Colonic mucosa (tissue), 4 donors: ENCODE measurements around the gene LMOD1. TPM values are rescaled to one million over a fixed set of nuclear protein-coding genes. Genes with fewer than 3 reads are reported as not detected.

Experiments
- DNase-seq: peaks from one replicate; pipeline ENCODE4 v3.0.0-alpha.2; 2020
- H3K27ac ChIP-seq: fragments of 200-600 bp; one replicate; pipeline ENCODE4 v1.8.0; 2021
- H3K27me3 ChIP-seq: fragments of 200-600 bp; one replicate; pipeline ENCODE4 v1.8.0; 2021
- H3K36me3 ChIP-seq: fragments of 200-600 bp; one replicate; pipeline ENCODE4 v1.8.0; 2021
- H3K4me1 ChIP-seq: fragments of 200-600 bp; one replicate; pipeline ENCODE4 v1.8.0; 2021; ENCODE audit warnings: mild to moderate bottlenecking
- H3K4me3 ChIP-seq: fragments of 200-600 bp; one replicate; pipeline ENCODE4 v1.8.0; 2021
- H3K9ac ChIP-seq, 2 donors: one replicate each; pipeline ENCODE4 v1.7.0; 2013; ENCODE audit warnings: control low read depth in 2 of 2, low read depth in 2 of 2, low read length in 2 of 2
- H3K9me3 ChIP-seq: fragments of 200-600 bp; one replicate; pipeline ENCODE4 v1.8.0; 2021
- CTCF ChIP-seq: fragments of 200-600 bp; IDR thresholded peaks from one replicate; pipeline ENCODE4 v1.8.0; 2022; ENCODE audit warnings: antibody characterized with exemption, mild to moderate bottlenecking
- intact Hi-C: fragments of 100-400 bp; cut with DNase I; formaldehyde crosslinking; loops from one replicate; pipeline ENCODE4 v1.14.1; 2022
- total RNA-seq, 2 donors: library from RNA; stranded (reverse); fragmentation: NEBNext Ultra II Directional in 1 of 2; extraction: Animal tissue kit (Norgen Biotek cat#: 25700) in 1 of 2; gene quantifications; one replicate each; pipeline ENCODE4 v1.2.1, GENCODE V29; 2021
- donor health status: healthy.
- donor health status: DM: no; HTN: no; CAD: no.
- donor health status: DM: no; HTN: no; CAD: no.

LMOD1 gene
- total RNA-seq, 2 donors from 2014 or later = 7.6 to 64.5 TPM

- H3K9me3 ChIP-seq = no peaks in the 10 kb centered on the region
- H3K27me3 ChIP-seq = no peaks in the 10 kb centered on the region
- H3K27ac ChIP-seq = peak within 1 kb of the TSS; percentile 68
- intact Hi-C loops = no loop called here
- peak; percentile 98 for DNase-seq
- H3K4me3 ChIP-seq = peak within 1 kb of the TSS; percentile 90
- no peaks in the 10 kb centered on the region for H3K4me1 ChIP-seq
- TF ChIP-seq CTCF = no peak
- peak within 1 kb of the TSS; percentile 87 to 100 for H3K9ac ChIP-seq
- H3K36me3 ChIP-seq = peaks cover 9% of the 10 kb centered on the region
Measured at GRCh38 chr1:201955009-201955728, 8.8 kb upstream of the LMOD1 start, which contains the start of gene TIMM17A. TIMM17A (plus strand) TSS chr1:201955503; CDS start chr1:201955527, 24 bp downstream.

DNA sequence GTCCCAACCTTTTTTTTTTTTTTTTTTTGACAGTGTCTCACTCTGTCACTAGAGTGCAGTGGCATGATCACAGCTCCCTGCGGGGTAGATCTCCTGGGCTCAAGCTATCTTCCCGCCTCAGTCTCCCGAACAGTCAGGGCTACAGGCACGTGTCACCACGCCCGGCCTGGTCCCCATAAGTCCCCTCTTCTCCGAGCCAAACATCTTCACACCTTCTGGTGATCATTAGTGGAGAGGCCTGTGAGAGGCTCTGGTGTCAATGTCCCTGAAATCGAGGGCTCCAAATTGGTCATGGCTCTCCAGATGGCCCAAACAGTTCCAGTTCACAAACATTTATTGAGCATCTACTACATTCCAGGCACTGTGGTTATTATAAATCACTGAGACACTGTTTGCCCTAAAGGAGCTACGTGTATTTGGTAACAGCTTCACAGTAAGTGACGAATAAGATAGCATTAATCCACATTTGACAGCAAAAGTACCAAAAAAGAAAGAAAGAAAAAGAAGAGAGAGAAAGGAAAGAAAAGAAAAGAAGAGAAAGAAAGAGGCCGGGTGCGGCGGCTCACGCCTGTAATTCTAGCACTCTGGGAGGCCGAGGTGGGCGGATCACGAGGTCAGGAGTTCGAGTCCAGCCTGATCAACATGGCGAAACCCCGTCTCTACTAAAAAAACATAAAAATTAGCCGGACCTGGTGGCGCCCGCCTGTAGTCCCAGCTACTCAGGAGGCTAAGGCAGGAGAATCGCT is 8.1 kb upstream of the LMOD1 start:
- Histone ChIP-seq H3K9me3 (no peaks in the 10 kb centered on the region), H3K4me1 (no peaks in the 10 kb centered on the region), H3K4me3 (peak overlapping the region; percentile 90), H3K36me3 (peaks cover 6% of the 10 kb centered on the region), H3K27ac (peak overlapping the region; percentile 68), H3K9ac (peak overlapping the region; percentile 72 to 100), H3K27me3 (no peaks in the 10 kb centered on the region)
- no peak for TF ChIP-seq CTCF
- intact Hi-C loops = no loop called here
- no peak for DNase-seq

DNA sequence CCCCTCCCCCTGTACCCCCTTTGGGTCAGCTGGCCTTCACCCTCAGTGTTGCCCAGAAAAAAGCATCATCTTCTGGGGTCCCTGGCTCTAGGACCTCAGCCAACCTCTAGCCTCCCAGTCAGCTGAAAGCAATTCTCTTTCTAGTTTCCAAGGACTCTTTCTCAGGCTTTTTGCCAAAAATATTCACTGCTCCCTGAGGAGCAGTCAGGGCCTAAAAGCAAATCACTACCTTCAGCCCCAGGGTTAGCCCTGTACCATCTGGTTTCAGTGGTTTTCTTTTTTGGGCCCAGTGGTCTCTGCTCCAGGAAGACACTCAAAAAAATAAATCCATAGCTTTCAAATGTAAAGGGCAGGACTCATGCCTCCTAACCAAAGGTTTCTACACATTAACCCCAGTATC is 3.1 kb upstream of the LMOD1 start:
- Histone ChIP-seq H3K27ac (no peak overlapping the region), H3K9ac (no peak overlapping the region), H3K36me3 (no peaks in the 10 kb centered on the region), H3K9me3 (no peaks in the 10 kb centered on the region), H3K4me1 (no peaks in the 10 kb centered on the region), H3K27me3 (peaks cover 13% of the 10 kb centered on the region), H3K4me3 (no peak overlapping the region)
- DNase-seq = no peak
- intact Hi-C loops = no loop called here
- no peak for TF ChIP-seq CTCF

DNA sequence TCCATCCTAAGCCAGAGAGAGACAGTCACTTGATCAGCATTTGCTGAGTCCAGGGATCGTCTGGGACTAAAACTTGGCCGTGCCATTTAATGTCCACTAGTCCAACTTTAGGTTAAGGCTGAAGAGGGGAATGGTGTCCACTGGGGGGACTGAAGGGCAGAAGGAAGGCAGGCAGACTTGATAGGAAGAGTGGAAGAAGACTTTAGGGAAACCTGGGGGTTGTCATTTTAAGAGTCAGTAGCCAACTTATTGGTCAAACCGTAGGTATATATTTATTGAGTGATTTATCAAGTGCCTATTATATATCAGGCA is 1.3 kb upstream of the LMOD1 start:
- Histone ChIP-seq H3K9ac (no peak overlapping the region), H3K4me1 (no peaks in the 10 kb centered on the region), H3K9me3 (no peaks in the 10 kb centered on the region), H3K27ac (peak overlapping the region; percentile 9), H3K27me3 (peaks cover 13% of the 10 kb centered on the region), H3K4me3 (no peak overlapping the region), H3K36me3 (no peaks in the 10 kb centered on the region)
- no peak for DNase-seq
- no peak for TF ChIP-seq CTCF
- intact Hi-C loops = no loop called here

GRCh38 chr1:201945863-201946223 is 505 bp downstream of the LMOD1 start:
- Histone ChIP-seq H3K4me3 (peak overlapping the region; percentile 35), H3K36me3 (no peaks in the 10 kb centered on the region), H3K27ac (peak overlapping the region; percentile 60), H3K9me3 (no peaks in the 10 kb centered on the region), H3K27me3 (peaks cover 13% of the 10 kb centered on the region), H3K9ac (peak overlapping the region; percentile 60 to 72), H3K4me1 (no peaks in the 10 kb centered on the region)
- intact Hi-C loops = no loop called here
- no peak for TF ChIP-seq CTCF
- no peak for DNase-seq
